Measurements from ENCODE around the gene STAG3. TPM values are rescaled to one million over a fixed set of nuclear protein-coding genes. Genes with fewer than 3 reads are reported as not detected.

The STAG3 gene
- total RNA-seq, 1 experiment from 2014 or later: 5.2 TPM

- ATAC-seq (no peak), DNase-seq (ENCODE audit: low spot score) (no peak)
- ChIA-PET CTCF (no interaction called here), POLR2A (no interaction called here)
- no peak overlapping the region for H3K4me3 Mint-ChIP-seq
- TF ChIP-seq FOXP1 (CRISPR knock-in tag; IDR thresholded peaks at IDR 0.05; ENCODE audit: borderline replicate concordance) (no peak), EMX1 (CRISPR knock-in tag; IDR thresholded peaks at IDR 0.05) (no peak), CDX4 (CRISPR knock-in tag; IDR thresholded peaks at IDR 0.05; ENCODE audit: borderline replicate concordance) (no peak), E2F4 (CRISPR knock-in tag; IDR thresholded peaks at IDR 0.05; ENCODE audit: borderline replicate concordance, low read depth) (no peak), OVOL2 (CRISPR knock-in tag; IDR thresholded peaks at IDR 0.05; ENCODE audit: borderline replicate concordance) (no peak)
- TF ChIP-seq, protein P1, sequence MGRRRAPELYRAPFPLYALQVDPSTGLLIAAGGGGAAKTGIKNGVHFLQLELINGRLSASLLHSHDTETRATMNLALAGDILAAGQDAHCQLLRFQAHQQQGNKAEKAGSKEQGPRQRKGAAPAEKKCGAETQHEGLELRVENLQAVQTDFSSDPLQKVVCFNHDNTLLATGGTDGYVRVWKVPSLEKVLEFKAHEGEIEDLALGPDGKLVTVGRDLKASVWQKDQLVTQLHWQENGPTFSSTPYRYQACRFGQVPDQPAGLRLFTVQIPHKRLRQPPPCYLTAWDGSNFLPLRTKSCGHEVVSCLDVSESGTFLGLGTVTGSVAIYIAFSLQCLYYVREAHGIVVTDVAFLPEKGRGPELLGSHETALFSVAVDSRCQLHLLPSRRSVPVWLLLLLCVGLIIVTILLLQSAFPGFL (CRISPR knock-in tag; IDR thresholded peaks at IDR 0.05; ENCODE audit: borderline replicate concordance): no peak
- H3K27me3 Mint-ChIP-seq (ENCODE audit: low read depth): peaks cover 54% of the 10 kb centered on the region
- H3K9me3 Mint-ChIP-seq: no peaks in the 10 kb centered on the region
- H3K27ac Mint-ChIP-seq: no peak overlapping the region
- peaks cover 14% of the 10 kb centered on the region for H3K4me1 Mint-ChIP-seq
- no peaks in the 10 kb centered on the region for H3K36me3 Mint-ChIP-seq
These were observed 20.5 kb downstream of the STAG3 start for GRCh38 chr7:100198266-100198665.

GRCh38 chr7:100200693-100201092 lies 23.0 kb downstream of the STAG3 start:
- H3K36me3 Mint-ChIP-seq: no peaks in the 10 kb centered on the region
- ATAC-seq: no peak
- ChIA-PET CTCF (interaction anchor here (0.6 to 1.6 kb wide), 3 partner anchors 12 to 68 kb away, joined by 3 to 4 read pairs (median 4); no protein-coding TSS in a partner anchor), POLR2A (interaction anchor here (0.9 kb wide), 1 partner anchor 10 kb away, joined by 3 read pairs; no protein-coding TSS in a partner anchor)
- no peaks in the 10 kb centered on the region for H3K9me3 Mint-ChIP-seq
- no peak overlapping the region for H3K27ac Mint-ChIP-seq
- no peak for DNase-seq (ENCODE audit: low spot score)
- H3K27me3 Mint-ChIP-seq (ENCODE audit: low read depth): peaks cover 52% of the 10 kb centered on the region
- peaks cover 14% of the 10 kb centered on the region for H3K4me1 Mint-ChIP-seq
- TF ChIP-seq ZNF396 (CRISPR knock-in tag; IDR thresholded peaks at IDR 0.05; ENCODE audit: borderline replicate concordance) (no peak), CREM (CRISPR knock-in tag; IDR thresholded peaks at IDR 0.05) (no peak), OVOL2 (CRISPR knock-in tag; IDR thresholded peaks at IDR 0.05; ENCODE audit: borderline replicate concordance) (no peak), NFYB (CRISPR knock-in tag; conservative IDR thresholded peaks at IDR 0.05; ENCODE audit: low read depth) (no peak), RORB (CRISPR knock-in tag; IDR thresholded peaks at IDR 0.05) (no peak), SOX15 (CRISPR knock-in tag; IDR thresholded peaks at IDR 0.05) (no peak), SP1 (CRISPR knock-in tag; conservative IDR thresholded peaks at IDR 0.05) (no peak), ZNF423 (CRISPR knock-in tag; IDR thresholded peaks at IDR 0.05) (no peak), HMGA2 (CRISPR knock-in tag; IDR thresholded peaks at IDR 0.05) (no peak), NFATC4 (CRISPR knock-in tag; IDR thresholded peaks at IDR 0.05) (no peak), PRRX2 (CRISPR knock-in tag; IDR thresholded peaks at IDR 0.05) (no peak)
- TF ChIP-seq, protein P2, sequence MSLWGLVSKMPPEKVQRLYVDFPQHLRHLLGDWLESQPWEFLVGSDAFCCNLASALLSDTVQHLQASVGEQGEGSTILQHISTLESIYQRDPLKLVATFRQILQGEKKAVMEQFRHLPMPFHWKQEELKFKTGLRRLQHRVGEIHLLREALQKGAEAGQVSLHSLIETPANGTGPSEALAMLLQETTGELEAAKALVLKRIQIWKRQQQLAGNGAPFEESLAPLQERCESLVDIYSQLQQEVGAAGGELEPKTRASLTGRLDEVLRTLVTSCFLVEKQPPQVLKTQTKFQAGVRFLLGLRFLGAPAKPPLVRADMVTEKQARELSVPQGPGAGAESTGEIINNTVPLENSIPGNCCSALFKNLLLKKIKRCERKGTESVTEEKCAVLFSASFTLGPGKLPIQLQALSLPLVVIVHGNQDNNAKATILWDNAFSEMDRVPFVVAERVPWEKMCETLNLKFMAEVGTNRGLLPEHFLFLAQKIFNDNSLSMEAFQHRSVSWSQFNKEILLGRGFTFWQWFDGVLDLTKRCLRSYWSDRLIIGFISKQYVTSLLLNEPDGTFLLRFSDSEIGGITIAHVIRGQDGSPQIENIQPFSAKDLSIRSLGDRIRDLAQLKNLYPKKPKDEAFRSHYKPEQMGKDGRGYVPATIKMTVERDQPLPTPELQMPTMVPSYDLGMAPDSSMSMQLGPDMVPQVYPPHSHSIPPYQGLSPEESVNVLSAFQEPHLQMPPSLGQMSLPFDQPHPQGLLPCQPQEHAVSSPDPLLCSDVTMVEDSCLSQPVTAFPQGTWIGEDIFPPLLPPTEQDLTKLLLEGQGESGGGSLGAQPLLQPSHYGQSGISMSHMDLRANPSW (CRISPR knock-in tag; conservative IDR thresholded peaks at IDR 0.05; ENCODE audit: low read depth): no peak
- no peak overlapping the region for H3K4me3 Mint-ChIP-seq

DNA sequence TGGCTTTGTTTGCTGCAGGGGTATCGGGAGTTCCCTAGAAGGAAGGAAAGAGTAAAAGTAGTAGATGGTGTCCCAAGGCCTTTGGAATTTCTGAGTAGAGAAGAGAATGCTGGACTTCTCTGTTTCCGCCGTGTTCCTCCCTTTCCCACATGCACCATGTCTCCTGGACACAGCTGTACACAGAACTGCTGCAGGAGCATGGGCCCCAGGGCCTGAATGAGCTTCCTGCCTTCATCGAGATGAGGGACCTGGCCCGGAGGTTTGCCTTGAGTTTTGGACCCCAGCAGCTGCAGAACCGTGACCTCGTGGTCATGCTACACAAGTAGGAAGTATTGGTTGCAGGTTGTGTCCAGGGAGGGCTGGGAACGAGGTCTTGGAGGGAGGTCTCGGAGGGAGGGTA lies 26.7 kb downstream of the STAG3 start:
- CTCF ChIA-PET: interaction anchor here (0.6 to 1.4 kb wide), 3 partner anchors 12 to 162 kb away, joined by 4 to 5 read pairs (median 4); no protein-coding TSS in a partner anchor
- no peaks in the 10 kb centered on the region for H3K36me3 Mint-ChIP-seq
- H3K27me3 Mint-ChIP-seq (ENCODE audit: low read depth): peaks cover 62% of the 10 kb centered on the region

More for the DNA sequence above, 26.7 kb downstream of the STAG3 start:
- DNase-seq (ENCODE audit: low spot score) (no peak), ATAC-seq (no peak)
- POLR2A ChIA-PET: no interaction called here
- Mint-ChIP-seq H3K4me3 (no peak overlapping the region), H3K9me3 (no peaks in the 10 kb centered on the region), H3K4me1 (peaks cover 17% of the 10 kb centered on the region), H3K27ac (no peak overlapping the region; the same call in 1 of the 2 replicates)
- TF ChIP-seq TEAD4 (CRISPR knock-in tag; IDR thresholded peaks at IDR 0.05): no peak
